Measurements from ENCODE around the gene C19orf53. TPM values are rescaled to one million over a fixed set of nuclear protein-coding genes. Genes with fewer than 3 reads are reported as not detected.

The C19orf53 gene
- total and polyA plus RNA-seq, 2 donors from 2014 or later: 62.7 to 264 TPM

- intact Hi-C loops (cut with DNase I): no loop called here
- H3K9me3 ChIP-seq (ENCODE audit: control insufficient read depth in 2 of 3, insufficient read depth in 1 of 3, low read length in 3 of 3): no peaks in the 10 kb centered on the region
- no peak for TF ChIP-seq CTCF (IDR thresholded peaks at IDR 0.05; ENCODE audit: borderline replicate concordance, extremely low read depth, insufficient read depth)
- peaks cover 0 to 3% (median 0%) of the 10 kb centered on the region in 3 donors for H3K4me1 ChIP-seq (ENCODE audit: control insufficient read depth in 2 of 3, insufficient read depth in 2 of 3, low read depth in 1 of 3, low read length in 3 of 3)
- FAIRE-seq: no peak
- DNase-seq: no peak
- H3K4me3 ChIP-seq (ENCODE audit: low read length in 3 of 3): peak overlapping the region; percentile 63 to 87 (median 83)
- H3K36me3 ChIP-seq (ENCODE audit: control insufficient read depth in 2 of 3, insufficient read depth in 3 of 3, low read length in 3 of 3): no peaks in the 10 kb centered on the region
- H3K9ac ChIP-seq (ENCODE audit: low read length in 3 of 3): peak overlapping the region in 2 of 3 donors; percentile 41 to 85
- no peak overlapping the region for H3K27ac ChIP-seq (ENCODE audit: low read depth in 2 of 2, low read length in 2 of 2)
- no peaks in the 10 kb centered on the region for H3K27me3 ChIP-seq (ENCODE audit: control insufficient read depth, insufficient read depth, low read length)
Observed at GRCh38 chr19:13732337-13732736, 41.9 kb upstream of the C19orf53 start.

- Histone ChIP-seq H3K4me1 (ENCODE audit: control insufficient read depth in 2 of 3, insufficient read depth in 2 of 3, low read depth in 1 of 3, low read length in 3 of 3) (peaks cover 0 to 3% (median 0%) of the 10 kb centered on the region in 3 donors), H3K9ac (ENCODE audit: low read length in 3 of 3) (no peak overlapping the region), H3K27ac (ENCODE audit: low read depth in 2 of 2, low read length in 2 of 2) (no peak overlapping the region), H3K27me3 (ENCODE audit: control insufficient read depth, insufficient read depth, low read length) (no peaks in the 10 kb centered on the region), H3K9me3 (ENCODE audit: control insufficient read depth in 2 of 3, insufficient read depth in 1 of 3, low read length in 3 of 3) (no peaks in the 10 kb centered on the region), H3K36me3 (ENCODE audit: control insufficient read depth in 2 of 3, insufficient read depth in 3 of 3, low read length in 3 of 3) (no peaks in the 10 kb centered on the region), H3K4me3 (ENCODE audit: low read length in 3 of 3) (no peak overlapping the region)
- no peak for FAIRE-seq
- DNase-seq: no peak
- intact Hi-C loops (cut with DNase I): no loop called here
- TF ChIP-seq CTCF (IDR thresholded peaks at IDR 0.05; ENCODE audit: borderline replicate concordance, extremely low read depth, insufficient read depth): no peak
Observed at GRCh38 chr19:13734751-13735150, 39.5 kb upstream of the C19orf53 start.

- no peaks in the 10 kb centered on the region for H3K4me1 ChIP-seq (ENCODE audit: control insufficient read depth in 2 of 3, insufficient read depth in 2 of 3, low read depth in 1 of 3, low read length in 3 of 3)
- H3K27me3 ChIP-seq (ENCODE audit: control insufficient read depth, insufficient read depth, low read length): no peaks in the 10 kb centered on the region
- no peak overlapping the region for H3K27ac ChIP-seq (ENCODE audit: low read depth in 2 of 2, low read length in 2 of 2)
- peaks cover 0 to 2% (median 0%) of the 10 kb centered on the region in 3 donors for H3K36me3 ChIP-seq (ENCODE audit: control insufficient read depth in 2 of 3, insufficient read depth in 3 of 3, low read length in 3 of 3)
- no peak for DNase-seq
- H3K4me3 ChIP-seq (ENCODE audit: low read length in 3 of 3): no peak overlapping the region
- no peak for TF ChIP-seq CTCF (IDR thresholded peaks at IDR 0.05; ENCODE audit: borderline replicate concordance, extremely low read depth, insufficient read depth)
- H3K9ac ChIP-seq (ENCODE audit: low read length in 3 of 3): no peak overlapping the region
- no peak for FAIRE-seq
- intact Hi-C loops (cut with DNase I): no loop called here
- H3K9me3 ChIP-seq (ENCODE audit: control insufficient read depth in 2 of 3, insufficient read depth in 1 of 3, low read length in 3 of 3): no peaks in the 10 kb centered on the region
Observed at GRCh38 chr19:13738073-13738472, 36.2 kb upstream of the C19orf53 start.

GRCh38 chr19:13741893-13742292 lies 32.4 kb upstream of the C19orf53 start:
- Histone ChIP-seq H3K9ac (ENCODE audit: low read length in 3 of 3) (no peak overlapping the region), H3K36me3 (ENCODE audit: control insufficient read depth in 2 of 3, insufficient read depth in 3 of 3, low read length in 3 of 3) (peaks cover 0 to 2% (median 0%) of the 10 kb centered on the region in 3 donors), H3K4me1 (ENCODE audit: control insufficient read depth in 2 of 3, insufficient read depth in 2 of 3, low read depth in 1 of 3, low read length in 3 of 3) (no peaks in the 10 kb centered on the region), H3K4me3 (ENCODE audit: low read length in 3 of 3) (no peak overlapping the region), H3K9me3 (ENCODE audit: control insufficient read depth in 2 of 3, insufficient read depth in 1 of 3, low read length in 3 of 3) (no peaks in the 10 kb centered on the region), H3K27me3 (ENCODE audit: control insufficient read depth, insufficient read depth, low read length) (no peaks in the 10 kb centered on the region), H3K27ac (ENCODE audit: low read depth in 2 of 2, low read length in 2 of 2) (no peak overlapping the region)
- intact Hi-C loops (cut with DNase I): no loop called here
- TF ChIP-seq CTCF (IDR thresholded peaks at IDR 0.05; ENCODE audit: borderline replicate concordance, extremely low read depth, insufficient read depth): no peak
- no peak for DNase-seq
- no peak for FAIRE-seq
